ENCODE data around the gene OR13C2.

- no peak for TF ChIP-seq EZH2phosphoT487 (IDR thresholded peaks at IDR 0.05; ENCODE audit: insufficient read depth, low read depth)
- TF ChIP-seq EZH2 (IDR thresholded peaks at IDR 0.05; ENCODE audit: insufficient read depth, poor library complexity, severe bottlenecking): no peak
Measured at GRCh38 chr9:104608336-104608735, 2.9 kb upstream of the OR13C2 start.
